Measurements from ENCODE around the gene IGF2BP1.
"Not testable (repeated sequence)": the region's sequence is repeated elsewhere in the genome, so short reads cannot be mapped to it uniquely, and the experiment has no call there.

IGF2BP1 gene

GRCh38 chr17:49018748-49019147, 21.6 kb downstream of the IGF2BP1 start:
- DNase-seq (ENCODE audit: low read depth, low spot score): no peak

GRCh38 chr17:49020609-49021008, 23.4 kb downstream of the IGF2BP1 start:
- DNase-seq (ENCODE audit: low read depth, low spot score): no peak

- DNase-seq (ENCODE audit: low read depth, low spot score): no peak
These were observed 24.0 kb downstream of the IGF2BP1 start for GRCh38 chr17:49021095-49021767.

- no peak for DNase-seq (ENCODE audit: low read depth, low spot score)
These were observed 24.6 kb downstream of the IGF2BP1 start for GRCh38 chr17:49021768-49022103.

- DNase-seq (ENCODE audit: low read depth, low spot score): no peak
These were observed 25.3 kb downstream of the IGF2BP1 start for GRCh38 chr17:49022391-49022941.

GRCh38 chr17:49024523-49024922, 27.3 kb downstream of the IGF2BP1 start:
- no peak for DNase-seq (ENCODE audit: low read depth, low spot score)

GRCh38 chr17:49026447-49026846, 29.3 kb downstream of the IGF2BP1 start:
- not testable (repeated sequence) for DNase-seq (ENCODE audit: low read depth, low spot score)

- DNase-seq (ENCODE audit: low read depth, low spot score): no peak
These were observed 31.1 kb downstream of the IGF2BP1 start for GRCh38 chr17:49028271-49028670.

- DNase-seq (ENCODE audit: low read depth, low spot score): no peak
These were observed 32.6 kb downstream of the IGF2BP1 start for GRCh38 chr17:49029801-49030200.

GRCh38 chr17:49031965-49032928, 35.1 kb downstream of the IGF2BP1 start:
- peak; percentile 78 for DNase-seq (ENCODE audit: low read depth, low spot score)

GRCh38 chr17:49035470-49036269, 38.5 kb downstream of the IGF2BP1 start:
- no peak for DNase-seq (ENCODE audit: low read depth, low spot score)

GRCh38 chr17:49036270-49036626, 39.1 kb downstream of the IGF2BP1 start:
- no peak for DNase-seq (ENCODE audit: low read depth, low spot score)

- no peak for DNase-seq (ENCODE audit: low read depth, low spot score)
These were observed 41.0 kb downstream of the IGF2BP1 start for GRCh38 chr17:49038138-49038537.

- DNase-seq (ENCODE audit: low read depth, low spot score): no peak
These were observed 41.4 kb downstream of the IGF2BP1 start for GRCh38 chr17:49038544-49038943.

- DNase-seq (ENCODE audit: low read depth, low spot score): not testable (repeated sequence)
These were observed 42.3 kb downstream of the IGF2BP1 start for GRCh38 chr17:49039518-49039917.

GRCh38 chr17:49041527-49041926, 44.3 kb downstream of the IGF2BP1 start:
- DNase-seq (ENCODE audit: low read depth, low spot score): no peak

- no peak for DNase-seq (ENCODE audit: low read depth, low spot score)
These were observed 48.2 kb downstream of the IGF2BP1 start for GRCh38 chr17:49045376-49045775.

GRCh38 chr17:49046912-49047311, 49.7 kb downstream of the IGF2BP1 start:
- DNase-seq (ENCODE audit: low read depth, low spot score): no peak

GRCh38 chr17:49049265-49049664, 52.1 kb downstream of the IGF2BP1 start:
- no peak for DNase-seq (ENCODE audit: low read depth, low spot score)

GRCh38 chr17:49050611-49051010, 53.4 kb downstream of the IGF2BP1 start:
- no peak for DNase-seq (ENCODE audit: low read depth, low spot score)

- no peak for DNase-seq (ENCODE audit: low read depth, low spot score)
These were observed 54.1 kb downstream of the IGF2BP1 start for GRCh38 chr17:49051269-49051668.
